Measurements from ENCODE around the gene FBF1. TPM values are rescaled to one million over a fixed set of nuclear protein-coding genes. Genes with fewer than 3 reads are reported as not detected.

FBF1 gene
- total and polyA plus RNA-seq, 9 of the 15 experiments (the other 6 are each of a cell fraction or from before 2014, with no cell fraction given): 0.46 to 14.9 (median 7.5) TPM

DNA sequence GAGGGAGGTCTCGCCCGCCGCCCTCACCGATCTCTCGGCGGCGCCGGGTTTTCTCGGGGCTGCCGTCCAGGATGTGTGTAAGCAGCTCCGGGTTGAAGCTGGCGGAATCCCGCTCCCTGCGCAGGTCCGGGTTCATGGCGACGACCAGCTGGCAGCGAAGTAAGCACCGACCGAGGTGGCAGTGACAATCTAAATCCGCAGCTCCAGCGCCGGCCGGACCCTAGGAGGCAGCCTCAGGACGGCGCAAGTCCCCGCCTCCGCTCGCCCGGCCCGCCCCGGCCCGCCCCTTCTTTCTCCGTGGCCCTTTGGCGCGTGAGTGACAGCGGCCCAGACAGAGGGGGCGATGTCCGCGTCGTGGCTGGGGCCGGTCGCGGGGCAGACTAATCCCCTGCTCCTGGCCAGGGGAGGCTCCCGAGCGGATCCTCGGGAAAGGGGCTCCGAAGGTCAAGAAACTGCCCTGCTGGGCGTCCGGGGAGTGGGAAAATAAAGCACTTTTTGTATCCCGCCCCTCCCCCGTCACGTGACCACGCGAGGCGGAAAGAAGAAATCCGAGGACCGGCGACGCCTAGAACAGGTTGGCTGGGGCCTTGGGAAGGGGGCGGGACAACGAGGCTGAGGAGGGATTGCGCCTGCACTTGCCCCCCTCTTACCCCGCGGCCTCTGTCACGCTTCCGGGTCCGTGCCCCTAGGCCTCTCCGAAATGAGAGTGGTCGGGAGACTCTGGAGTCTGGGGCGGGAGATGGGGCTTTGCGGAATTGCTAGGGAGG lies 38.3 kb upstream of the FBF1 start, which contains the start of the genes ACOX1 and TEN1 (continued):
- TF ChIP-seq, protein P1, sequence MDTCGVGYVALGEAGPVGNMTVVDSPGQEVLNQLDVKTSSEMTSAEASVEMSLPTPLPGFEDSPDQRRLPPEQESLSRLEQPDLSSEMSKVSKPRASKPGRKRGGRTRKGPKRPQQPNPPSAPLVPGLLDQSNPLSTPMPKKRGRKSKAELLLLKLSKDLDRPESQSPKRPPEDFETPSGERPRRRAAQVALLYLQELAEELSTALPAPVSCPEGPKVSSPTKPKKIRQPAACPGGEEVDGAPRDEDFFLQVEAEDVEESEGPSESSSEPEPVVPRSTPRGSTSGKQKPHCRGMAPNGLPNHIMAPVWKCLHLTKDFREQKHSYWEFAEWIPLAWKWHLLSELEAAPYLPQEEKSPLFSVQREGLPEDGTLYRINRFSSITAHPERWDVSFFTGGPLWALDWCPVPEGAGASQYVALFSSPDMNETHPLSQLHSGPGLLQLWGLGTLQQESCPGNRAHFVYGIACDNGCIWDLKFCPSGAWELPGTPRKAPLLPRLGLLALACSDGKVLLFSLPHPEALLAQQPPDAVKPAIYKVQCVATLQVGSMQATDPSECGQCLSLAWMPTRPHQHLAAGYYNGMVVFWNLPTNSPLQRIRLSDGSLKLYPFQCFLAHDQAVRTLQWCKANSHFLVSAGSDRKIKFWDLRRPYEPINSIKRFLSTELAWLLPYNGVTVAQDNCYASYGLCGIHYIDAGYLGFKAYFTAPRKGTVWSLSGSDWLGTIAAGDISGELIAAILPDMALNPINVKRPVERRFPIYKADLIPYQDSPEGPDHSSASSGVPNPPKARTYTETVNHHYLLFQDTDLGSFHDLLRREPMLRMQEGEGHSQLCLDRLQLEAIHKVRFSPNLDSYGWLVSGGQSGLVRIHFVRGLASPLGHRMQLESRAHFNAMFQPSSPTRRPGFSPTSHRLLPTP (IDR thresholded peaks at IDR 0.05; ENCODE audit: borderline replicate concordance, extremely low read depth, insufficient read length): no peak
- TF ChIP-seq, protein P2, sequence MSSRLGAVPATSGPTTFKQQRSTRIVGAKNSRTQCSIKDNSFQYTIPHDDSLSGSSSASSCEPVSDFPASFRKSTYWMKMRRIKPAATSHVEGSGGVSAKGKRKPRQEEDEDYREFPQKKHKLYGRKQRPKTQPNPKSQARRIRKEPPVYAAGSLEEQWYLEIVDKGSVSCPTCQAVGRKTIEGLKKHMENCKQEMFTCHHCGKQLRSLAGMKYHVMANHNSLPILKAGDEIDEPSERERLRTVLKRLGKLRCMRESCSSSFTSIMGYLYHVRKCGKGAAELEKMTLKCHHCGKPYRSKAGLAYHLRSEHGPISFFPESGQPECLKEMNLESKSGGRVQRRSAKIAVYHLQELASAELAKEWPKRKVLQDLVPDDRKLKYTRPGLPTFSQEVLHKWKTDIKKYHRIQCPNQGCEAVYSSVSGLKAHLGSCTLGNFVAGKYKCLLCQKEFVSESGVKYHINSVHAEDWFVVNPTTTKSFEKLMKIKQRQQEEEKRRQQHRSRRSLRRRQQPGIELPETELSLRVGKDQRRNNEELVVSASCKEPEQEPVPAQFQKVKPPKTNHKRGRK (tag; IDR thresholded peaks at IDR 0.05): no peak
- TF ChIP-seq, protein P3, sequence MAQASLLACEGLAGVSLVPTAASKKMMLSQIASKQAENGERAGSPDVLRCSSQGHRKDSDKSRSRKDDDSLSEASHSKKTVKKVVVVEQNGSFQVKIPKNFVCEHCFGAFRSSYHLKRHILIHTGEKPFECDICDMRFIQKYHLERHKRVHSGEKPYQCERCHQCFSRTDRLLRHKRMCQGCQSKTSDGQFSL (CRISPR knock-in tag; IDR thresholded peaks at IDR 0.05): peak; percentile 63; the same call in 1 of the 2 replicates
- TF ChIP-seq, protein P3 (tag; IDR thresholded peaks at IDR 0.05): no peak
- TF ChIP-seq, protein P4, sequence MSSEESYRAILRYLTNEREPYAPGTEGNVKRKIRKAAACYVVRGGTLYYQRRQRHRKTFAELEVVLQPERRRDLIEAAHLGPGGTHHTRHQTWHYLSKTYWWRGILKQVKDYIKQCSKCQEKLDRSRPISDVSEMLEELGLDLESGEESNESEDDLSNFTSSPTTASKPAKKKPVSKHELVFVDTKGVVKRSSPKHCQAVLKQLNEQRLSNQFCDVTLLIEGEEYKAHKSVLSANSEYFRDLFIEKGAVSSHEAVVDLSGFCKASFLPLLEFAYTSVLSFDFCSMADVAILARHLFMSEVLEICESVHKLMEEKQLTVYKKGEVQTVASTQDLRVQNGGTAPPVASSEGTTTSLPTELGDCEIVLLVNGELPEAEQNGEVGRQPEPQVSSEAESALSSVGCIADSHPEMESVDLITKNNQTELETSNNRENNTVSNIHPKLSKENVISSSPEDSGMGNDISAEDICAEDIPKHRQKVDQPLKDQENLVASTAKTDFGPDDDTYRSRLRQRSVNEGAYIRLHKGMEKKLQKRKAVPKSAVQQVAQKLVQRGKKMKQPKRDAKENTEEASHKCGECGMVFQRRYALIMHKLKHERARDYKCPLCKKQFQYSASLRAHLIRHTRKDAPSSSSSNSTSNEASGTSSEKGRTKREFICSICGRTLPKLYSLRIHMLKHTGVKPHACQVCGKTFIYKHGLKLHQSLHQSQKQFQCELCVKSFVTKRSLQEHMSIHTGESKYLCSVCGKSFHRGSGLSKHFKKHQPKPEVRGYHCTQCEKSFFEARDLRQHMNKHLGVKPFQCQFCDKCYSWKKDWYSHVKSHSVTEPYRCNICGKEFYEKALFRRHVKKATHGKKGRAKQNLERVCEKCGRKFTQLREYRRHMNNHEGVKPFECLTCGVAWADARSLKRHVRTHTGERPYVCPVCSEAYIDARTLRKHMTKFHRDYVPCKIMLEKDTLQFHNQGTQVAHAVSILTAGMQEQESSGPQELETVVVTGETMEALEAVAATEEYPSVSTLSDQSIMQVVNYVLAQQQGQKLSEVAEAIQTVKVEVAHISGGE (CRISPR knock-in tag; IDR thresholded peaks at IDR 0.05): peak in 1 of 3 experiments; percentile 8; a peak in 2 of 6 replicates
- TF ChIP-seq ZNF174 (CRISPR knock-in tag; IDR thresholded peaks at IDR 0.05) (no peak), TARDBP (IDR thresholded peaks at IDR 0.05) (no peak), SRF (CRISPR knock-in tag; IDR thresholded peaks at IDR 0.05) (peak in 1 of 2 experiments; percentile 49; a peak in 1 of 4 replicates), NR4A1 (CRISPR knock-in tag; IDR thresholded peaks at IDR 0.05) (0 out of 2 replicates have a peak, but pooled peaks have one; percentile 9), NR4A1 (tag; IDR thresholded peaks at IDR 0.05) (no peak)
- TF ChIP-seq, protein P5, sequence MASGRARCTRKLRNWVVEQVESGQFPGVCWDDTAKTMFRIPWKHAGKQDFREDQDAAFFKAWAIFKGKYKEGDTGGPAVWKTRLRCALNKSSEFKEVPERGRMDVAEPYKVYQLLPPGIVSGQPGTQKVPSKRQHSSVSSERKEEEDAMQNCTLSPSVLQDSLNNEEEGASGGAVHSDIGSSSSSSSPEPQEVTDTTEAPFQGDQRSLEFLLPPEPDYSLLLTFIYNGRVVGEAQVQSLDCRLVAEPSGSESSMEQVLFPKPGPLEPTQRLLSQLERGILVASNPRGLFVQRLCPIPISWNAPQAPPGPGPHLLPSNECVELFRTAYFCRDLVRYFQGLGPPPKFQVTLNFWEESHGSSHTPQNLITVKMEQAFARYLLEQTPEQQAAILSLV (tag; IDR thresholded peaks at IDR 0.05): no peak
